H9 (cell line): ENCODE measurements around the gene R3HDM2. TPM values are rescaled to one million over a fixed set of nuclear protein-coding genes. Genes with fewer than 3 reads are reported as not detected.

ENCODE experiments used
- DNase-seq: peaks from one replicate; pipeline ENCODE4 v3.0.0-alpha.2; 2017
- H2AFZ ChIP-seq: one replicate; pipeline ENCODE4 v1.6.1; 2013; ENCODE audit warnings: mild to moderate bottlenecking, low read length, control low read depth, moderate library complexity
- H2AK5ac ChIP-seq: 2 replicates; pipeline ENCODE4 v1.6.1; 2013; ENCODE audit warnings: low read length, control low read depth, mixed read lengths; ENCODE audit not compliant: insufficient read length
- H2BK120ac ChIP-seq: one replicate; pipeline ENCODE4 v1.6.1; 2013; ENCODE audit warnings: low read depth, mild to moderate bottlenecking, low read length, control low read depth, inconsistent platforms; ENCODE audit not compliant: poor library complexity, severe bottlenecking
- H2BK12ac ChIP-seq: 2 replicates; pipeline ENCODE4 v1.6.1; 2013; ENCODE audit warnings: low read length, control low read depth, mixed read lengths, low read depth; ENCODE audit not compliant: insufficient read length
- H2BK15ac ChIP-seq: 2 replicates; pipeline ENCODE4 v1.6.1; 2013; ENCODE audit warnings: low read depth, low read length, control low read depth
- H2BK20ac ChIP-seq: one replicate; pipeline ENCODE4 v1.6.1; 2013; ENCODE audit warnings: low read depth, mild to moderate bottlenecking, low read length, control low read depth, inconsistent platforms; ENCODE audit not compliant: poor library complexity, severe bottlenecking
- H2BK5ac ChIP-seq: 2 replicates; pipeline ENCODE4 v1.6.1; 2013; ENCODE audit warnings: low read length, control low read depth, mixed read lengths; ENCODE audit not compliant: insufficient read length
- H3K14ac ChIP-seq: 2 replicates; pipeline ENCODE4 v1.6.1; 2013; ENCODE audit warnings: low read length, control low read depth; ENCODE audit not compliant: insufficient read depth
- H3K18ac ChIP-seq: 2 replicates; pipeline ENCODE4 v1.6.1; 2013; ENCODE audit warnings: low read depth, mild to moderate bottlenecking, mixed read lengths, low read length, control low read depth; ENCODE audit not compliant: insufficient read length
- H3K23ac ChIP-seq: 2 replicates; pipeline ENCODE4 v1.6.1; 2013; ENCODE audit warnings: low read length, control low read depth, mixed read lengths, low read depth; ENCODE audit not compliant: insufficient read length
- H3K23me2 ChIP-seq: 2 replicates; pipeline ENCODE4 v1.6.1; 2013; ENCODE audit warnings: low read depth, mild to moderate bottlenecking, mixed read lengths, low read length, control low read depth; ENCODE audit not compliant: insufficient read length, poor library complexity, severe bottlenecking
- H3K27ac ChIP-seq: 2 replicates; pipeline ENCODE4 v1.5.1; 2013; ENCODE audit warnings: low read length, control low read depth, mixed read lengths, low read depth; ENCODE audit not compliant: insufficient read length
- H3K27me3 ChIP-seq: 2 replicates; pipeline ENCODE4 v1.6.1; 2013; ENCODE audit warnings: low read length, control low read depth, inconsistent platforms; ENCODE audit not compliant: insufficient read depth
- H3K4ac ChIP-seq: 2 replicates; pipeline ENCODE4 v1.6.1; 2013; ENCODE audit warnings: low read depth, mild to moderate bottlenecking, control low read depth, inconsistent platforms, low read length, moderate library complexity
- H3K4me1 ChIP-seq: 2 replicates; pipeline ENCODE4 v1.6.1; 2013; ENCODE audit warnings: low read length, control low read depth, inconsistent platforms; ENCODE audit not compliant: insufficient read depth
- H3K4me2 ChIP-seq: 2 replicates; pipeline ENCODE4 v1.6.1; 2013; ENCODE audit warnings: low read length, control low read depth, mixed read lengths; ENCODE audit not compliant: insufficient read length, insufficient read depth
- H3K56ac ChIP-seq: 2 replicates; pipeline ENCODE4 v1.6.1; 2013; ENCODE audit warnings: low read depth, mild to moderate bottlenecking, mixed read lengths, low read length, control low read depth; ENCODE audit not compliant: insufficient read length
- H3K79me1 ChIP-seq: 2 replicates; pipeline ENCODE4 v1.6.1; 2013; ENCODE audit warnings: low read depth, mild to moderate bottlenecking, moderate library complexity, low read length, control low read depth, inconsistent platforms; ENCODE audit not compliant: insufficient read depth, poor library complexity, severe bottlenecking
- H3K79me2 ChIP-seq: 2 replicates; pipeline ENCODE4 v1.6.1; 2013; ENCODE audit warnings: low read length, control low read depth, inconsistent platforms; ENCODE audit not compliant: insufficient read depth
- H3K9ac ChIP-seq: 2 replicates; pipeline ENCODE4 v1.6.1; 2013; ENCODE audit warnings: low read length, control low read depth, mixed read lengths; ENCODE audit not compliant: insufficient read length; ENCODE audit errors: extremely low read depth
- H3K9me3 ChIP-seq: one replicate; pipeline ENCODE4 v1.6.1; 2013; ENCODE audit warnings: low read depth, low read length, inconsistent platforms; ENCODE audit not compliant: control insufficient read depth
- H3T11ph ChIP-seq: one replicate; pipeline ENCODE4 v1.6.1; 2013; ENCODE audit warnings: mild to moderate bottlenecking, low read length, control low read depth, inconsistent platforms
- H4K20me1 ChIP-seq: one replicate; pipeline ENCODE4 v1.6.1; 2013; ENCODE audit not compliant: control insufficient read depth, insufficient read length, insufficient read depth
- H4K5ac ChIP-seq: 2 replicates; pipeline ENCODE4 v1.6.1; 2013; ENCODE audit warnings: low read depth, mild to moderate bottlenecking, mixed read lengths, low read length, control low read depth; ENCODE audit not compliant: insufficient read length
- H4K8ac ChIP-seq: replicated peaks from 2 replicates; pipeline ENCODE4 v1.6.1; 2013; ENCODE audit warnings: low read length, control low read depth, mixed read lengths, low read depth; ENCODE audit not compliant: insufficient read length
- H4K91ac ChIP-seq: 2 replicates; pipeline ENCODE4 v1.6.1; 2013; ENCODE audit warnings: low read depth, mild to moderate bottlenecking, moderate library complexity, mixed read lengths, low read length, control low read depth; ENCODE audit not compliant: insufficient read length
- H3K27ac Mint-ChIP-seq, 3 experiments: 2 replicates in 2 of 3; 3 replicates in 1 of 3; pipeline ENCODE4 v1.8.0; 2020 to 2021; ENCODE audit warnings: mixed read lengths in 3 of 3, mild to moderate bottlenecking in 1 of 3, moderate library complexity in 1 of 3
- H3K27me3 Mint-ChIP-seq: 2 replicates; pipeline ENCODE4 v1.8.0; 2021; ENCODE audit warnings: low read depth, mild to moderate bottlenecking, moderate library complexity, mixed read lengths
- H3K36me3 Mint-ChIP-seq, 3 experiments: 2 replicates in 2 of 3; 3 replicates in 1 of 3; pipeline ENCODE4 v1.8.0; 2020 to 2021; ENCODE audit warnings: low read depth in 3 of 3, mixed read lengths in 3 of 3; ENCODE audit not compliant: insufficient read depth in 1 of 3
- H3K4me1 Mint-ChIP-seq, 2 experiments: 2 replicates each; pipeline ENCODE4 v1.8.0; 2020; ENCODE audit warnings: mixed read lengths in 2 of 2
- H3K4me3 Mint-ChIP-seq, 2 experiments: 2 replicates in 1 of 2; 3 replicates in 1 of 2; pipeline ENCODE4 v1.8.0; 2020 to 2021; ENCODE audit warnings: mild to moderate bottlenecking in 2 of 2, mixed read lengths in 2 of 2, moderate library complexity in 1 of 2
- H3K9me3 Mint-ChIP-seq, 2 experiments: 2 replicates in 1 of 2; 3 replicates in 1 of 2; pipeline ENCODE4 v1.8.0; 2020; ENCODE audit warnings: mild to moderate bottlenecking in 2 of 2, mixed read lengths in 2 of 2, moderate library complexity in 1 of 2
- CTCF ChIP-seq: fragments of 200-600 bp; sonication (generic); conservative IDR thresholded peaks from 3 replicates; pipeline ENCODE4 v1.8.0; 2021; ENCODE audit warnings: antibody characterized with exemption, mild to moderate bottlenecking
- whole genome bisulfite sequencing: extraction: QIAGEN DNeasy Blood & Tissue Kit; methylation state at CpG from one replicate; pipeline ENCODE4 v1.1.7; 2013; ENCODE audit warnings: missing lambda C conversion rate, low lambda C conversion rate, mixed read lengths; ENCODE audit not compliant: insufficient read length; ENCODE audit errors: extremely low coverage; 5-methylcytosine and 5-hydroxymethylcytosine counted together
- total RNA-seq: library from RNA; stranded (reverse); gene quantifications from 2 replicates; pipeline ENCODE4 v1.2.1, GENCODE V29; 2021

Gene R3HDM2
- total RNA-seq, 1 experiment from 2014 or later: 43.9 TPM

- Histone ChIP-seq H3K4ac (no peak overlapping the region), H3K79me1 (no peaks in the 10 kb centered on the region), H3K27ac (no peak overlapping the region), H2BK20ac (no peak overlapping the region), H2AFZ (no peak overlapping the region), H3T11ph (no peak overlapping the region), H2BK120ac (no peak overlapping the region), H3K18ac (no peak overlapping the region), H3K4me2 (no peak overlapping the region), H4K20me1 (no peaks in the 10 kb centered on the region), H3K4me1 (no peaks in the 10 kb centered on the region), H4K5ac (no peak overlapping the region), H4K8ac (no peak overlapping the region), H3K9ac (no peak overlapping the region), H4K91ac (no peak overlapping the region), H2BK5ac (no peak overlapping the region), H3K14ac (no peak overlapping the region), H3K79me2 (no peaks in the 10 kb centered on the region), H3K27me3 (no peaks in the 10 kb centered on the region), H2BK15ac (no peak overlapping the region), H2AK5ac (no peak overlapping the region), H2BK12ac (no peak overlapping the region), H3K56ac (no peak overlapping the region), H3K9me3 (no peaks in the 10 kb centered on the region), H3K23me2 (no peaks in the 10 kb centered on the region), H3K23ac (no peak overlapping the region)
- Mint-ChIP-seq H3K27me3 (no peaks in the 10 kb centered on the region), H3K36me3 (peaks cover 2 to 21% (median 20%) of the 10 kb centered on the region in 3 experiments; a peak in 6 of 7 replicates), H3K27ac (no peak overlapping the region), H3K9me3 (no peaks in the 10 kb centered on the region), H3K4me3 (no peak overlapping the region), H3K4me1 (peaks cover 0 to 3% of the 10 kb centered on the region in 2 experiments; a peak in 1 of 4 replicates)
- no peak for TF ChIP-seq CTCF
- DNase-seq: no peak
- no CpG with 5 or more reads among the region's 1 CpG for WGBS
These were observed 46.4 kb downstream of the R3HDM2 start for GRCh38 chr12:57384478-57384877.
